ENCODE data around the gene CNRIP1.
"Not testable (repeated sequence)": the region's sequence is repeated elsewhere in the genome, so short reads cannot be mapped to it uniquely, and the experiment has no call there.

The CNRIP1 gene

GRCh38 chr2:68340226-68341061, 20.7 kb upstream of the CNRIP1 start:
- DNase-seq = no peak

- DNase-seq = no peak
These were observed 16.4 kb upstream of the CNRIP1 start for GRCh38 chr2:68336192-68336591.

- DNase-seq = no peak
These were observed 14.2 kb upstream of the CNRIP1 start for GRCh38 chr2:68333931-68334330.

DNA sequence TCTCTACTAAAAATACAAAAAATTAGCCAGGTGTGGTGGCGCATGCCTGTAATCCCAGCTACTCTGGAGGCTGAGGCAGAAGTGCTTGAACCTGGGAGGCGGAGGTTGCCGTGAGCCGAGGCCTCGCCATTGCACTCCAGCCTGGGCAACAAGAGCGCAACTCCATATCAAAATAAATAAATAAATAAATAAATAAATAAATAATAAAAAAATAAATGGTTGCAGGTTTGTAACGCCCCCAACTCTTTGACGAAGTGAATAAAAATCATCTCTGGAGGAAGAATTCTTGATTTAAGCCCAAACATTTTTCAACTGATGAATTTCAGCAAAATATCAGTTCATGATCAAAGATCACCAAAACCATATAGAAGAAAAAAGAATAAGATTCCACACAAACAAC, 13.3 kb upstream of the CNRIP1 start:
- DNase-seq = no peak

DNA sequence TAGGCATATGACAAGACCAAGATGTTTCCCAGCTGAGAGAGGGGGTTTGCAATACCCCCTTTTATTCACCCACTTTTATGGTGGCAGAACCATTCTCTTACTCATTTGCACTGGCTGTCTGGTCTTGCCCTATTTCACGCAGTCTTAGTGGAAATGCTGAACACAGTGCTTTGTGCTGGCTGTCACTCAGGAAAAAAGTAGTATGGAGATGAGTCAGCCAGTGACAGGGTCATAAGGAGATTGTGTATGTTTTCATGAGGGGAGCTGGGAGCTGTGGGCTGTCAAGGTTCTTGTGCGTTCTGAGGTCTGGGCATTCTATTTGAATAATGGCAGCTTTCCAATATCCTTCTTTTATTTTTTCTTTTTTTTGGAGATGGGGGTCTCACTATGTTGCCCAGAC, 10.9 kb upstream of the CNRIP1 start:
- no peak for DNase-seq

DNA sequence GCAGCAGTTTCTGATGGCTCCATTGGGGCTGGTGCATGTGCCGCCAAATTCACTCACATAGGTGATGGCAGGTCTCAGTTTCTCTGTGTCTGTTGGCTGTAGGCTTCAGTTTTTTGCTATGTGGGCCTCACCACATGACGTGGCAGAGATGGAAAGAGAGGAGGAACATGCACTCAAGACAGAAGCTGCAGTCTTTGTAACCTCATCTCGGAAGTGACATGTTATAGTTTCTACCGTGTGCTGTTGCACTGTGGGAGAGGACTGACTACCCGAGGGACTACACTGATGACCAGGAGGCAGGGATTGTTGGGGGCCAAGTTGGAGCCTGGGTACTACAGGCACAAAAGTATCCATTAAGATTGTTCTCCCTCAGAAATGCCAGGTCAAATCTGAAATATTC, 9.2 kb upstream of the CNRIP1 start:
- DNase-seq = no peak

GRCh38 chr2:68325056-68325455, 5.3 kb upstream of the CNRIP1 start:
- DNase-seq = no peak

DNA sequence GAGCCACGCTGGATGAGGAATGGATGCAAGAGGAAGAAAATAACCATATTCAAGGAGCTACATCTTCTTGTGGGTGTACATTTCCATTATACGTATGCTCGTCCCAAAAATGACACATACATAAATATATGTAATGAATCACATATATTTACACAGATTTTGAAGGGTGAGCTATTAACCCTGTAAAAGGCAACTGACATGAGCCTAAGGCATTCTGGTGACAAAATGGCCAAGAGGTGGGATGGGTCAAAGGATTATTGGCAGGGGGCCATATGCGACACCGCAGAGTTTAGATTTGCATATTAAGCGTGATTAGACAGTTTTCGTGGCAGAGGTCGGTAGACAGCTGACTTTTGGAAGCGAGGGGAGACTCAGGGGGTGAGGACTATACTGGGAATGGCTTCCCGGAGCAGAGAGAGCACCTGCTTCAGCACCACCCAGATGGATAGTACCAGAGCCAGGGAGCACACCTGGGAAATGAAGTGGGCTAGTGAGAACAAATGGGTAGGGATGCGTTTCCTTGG, 431 bp upstream of the CNRIP1 start:
- DNase-seq = no peak

DNA sequence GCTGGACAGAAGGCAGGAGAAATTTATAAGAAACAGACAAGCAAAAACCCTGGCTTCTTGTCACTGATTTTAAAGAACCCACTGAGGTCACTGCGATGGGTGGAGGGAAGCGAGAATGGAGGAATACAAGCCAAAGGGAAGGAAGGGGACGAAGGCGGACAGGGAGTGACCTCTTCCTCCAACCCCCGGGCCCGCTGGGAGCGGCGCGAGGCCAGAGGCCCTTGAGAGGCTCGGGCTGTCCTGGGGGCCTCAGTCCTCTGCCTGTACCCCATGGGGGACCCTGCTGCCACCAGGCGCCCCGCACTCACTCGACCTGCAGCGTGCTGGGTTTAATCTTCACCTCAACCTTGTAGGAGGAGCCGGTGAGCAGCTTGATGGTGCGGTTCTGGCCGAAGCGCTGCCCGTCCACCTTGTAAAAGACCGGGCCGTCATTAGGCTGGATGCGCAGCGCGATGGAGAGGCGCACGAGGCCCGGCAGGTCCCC, 793 bp downstream of the CNRIP1 start:
- no peak for DNase-seq

GRCh38 chr2:68317971-68318913, 1.5 kb downstream of the CNRIP1 start:
- DNase-seq = no peak

GRCh38 chr2:68316111-68316510, 3.6 kb downstream of the CNRIP1 start:
- DNase-seq = no peak

DNA sequence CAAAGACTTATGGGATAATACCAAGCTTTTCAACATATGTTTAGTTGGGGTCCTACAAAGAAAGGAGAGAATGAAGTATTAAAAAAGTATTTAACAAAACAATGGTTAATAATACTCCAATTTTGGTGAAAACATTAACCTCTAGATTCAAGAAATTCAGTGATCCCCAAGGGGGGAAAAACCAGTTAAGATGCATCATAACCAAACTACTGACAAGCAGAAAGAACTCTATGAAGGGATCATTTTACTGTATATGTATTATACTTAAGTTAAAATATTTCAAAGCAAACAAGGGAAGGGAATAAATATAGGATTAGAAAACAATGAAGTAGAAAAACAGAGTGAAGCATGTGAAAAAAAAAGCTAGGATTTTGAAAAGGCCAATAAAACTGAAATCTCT, 8.7 kb downstream of the CNRIP1 start:
- no peak for DNase-seq

- DNase-seq = no peak
These were observed 10.3 kb downstream of the CNRIP1 start for GRCh38 chr2:68309426-68309825.

GRCh38 chr2:68303902-68304272, 15.9 kb downstream of the CNRIP1 start:
- DNase-seq = not testable (repeated sequence)

DNA sequence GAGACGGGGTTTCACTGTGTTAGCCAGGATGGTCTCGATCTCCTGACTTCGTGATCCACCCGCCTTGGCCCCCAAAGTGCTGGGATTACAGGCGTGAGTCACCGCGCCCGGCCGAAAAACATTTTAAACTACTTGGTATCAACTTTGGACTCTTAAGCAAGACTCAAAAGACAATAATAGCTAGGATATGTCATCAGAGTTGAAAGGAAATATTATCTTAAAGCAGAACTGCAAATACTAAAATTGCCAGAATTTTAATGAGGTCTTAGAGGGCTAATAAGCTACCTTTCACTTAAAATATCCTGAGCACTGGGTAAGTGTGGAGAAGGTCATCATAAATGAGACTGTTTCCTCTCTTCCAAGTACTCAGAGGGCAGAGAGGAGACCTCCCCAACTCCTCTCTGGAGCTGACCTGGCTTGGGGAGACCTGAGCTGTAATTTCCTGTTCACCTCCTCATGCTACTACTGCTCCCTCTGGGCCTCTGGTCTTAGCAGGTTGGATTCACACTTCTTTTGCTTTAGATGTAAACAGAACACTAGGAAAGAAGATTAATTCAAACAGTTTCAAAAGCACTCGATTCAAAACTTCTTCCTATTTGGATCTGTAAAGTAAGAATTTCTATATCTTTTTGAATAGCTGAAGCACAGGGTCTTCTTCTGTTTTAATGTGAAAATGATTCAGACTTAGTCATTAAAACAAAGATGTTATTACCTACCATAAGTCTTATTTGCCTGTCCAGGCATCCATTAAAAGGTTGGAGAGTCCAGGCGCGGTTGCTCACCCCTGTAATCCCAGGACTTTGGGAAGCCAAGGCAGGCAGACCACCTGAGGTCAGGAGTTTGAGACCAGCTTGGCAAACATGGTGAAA, 16.5 kb downstream of the CNRIP1 start:
- DNase-seq = no peak

DNA sequence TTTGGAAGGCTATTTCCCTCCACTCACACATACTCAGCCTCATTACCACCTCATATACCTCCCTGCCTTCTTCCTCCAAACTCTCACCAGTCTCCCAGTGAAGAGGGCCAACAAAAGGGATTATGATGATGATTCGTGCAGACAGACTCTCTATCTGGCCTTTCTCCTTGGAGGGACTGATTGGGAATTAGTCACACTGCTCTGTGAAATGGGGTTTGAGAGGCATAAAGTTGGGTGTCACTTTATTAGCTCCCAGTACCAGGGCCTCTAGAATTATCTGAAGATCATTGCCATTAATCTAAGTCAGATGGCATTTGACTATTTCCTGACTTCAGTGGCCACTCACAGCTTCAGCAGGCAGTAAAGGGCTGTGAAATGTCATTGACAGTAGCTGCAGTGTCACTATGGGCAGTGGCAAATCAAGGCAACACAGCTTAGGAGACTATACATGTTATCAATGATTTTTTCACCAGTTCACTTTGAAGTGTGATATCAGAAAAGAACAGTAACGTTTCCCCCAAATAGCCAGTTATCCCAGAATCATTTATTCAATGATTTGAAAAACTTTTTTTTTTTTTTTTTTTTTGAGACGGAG, 17.4 kb downstream of the CNRIP1 start:
- no peak for DNase-seq

GRCh38 chr2:68295516-68295915, 24.2 kb downstream of the CNRIP1 start:
- DNase-seq = no peak

- DNase-seq = no peak
These were observed 24.8 kb downstream of the CNRIP1 start for GRCh38 chr2:68294913-68295312.

- no peak for DNase-seq
These were observed 25.6 kb downstream of the CNRIP1 start for GRCh38 chr2:68294187-68294586.

GRCh38 chr2:68293755-68294154, 26.0 kb downstream of the CNRIP1 start:
- no peak for DNase-seq

- no peak for DNase-seq
These were observed 26.7 kb downstream of the CNRIP1 start for GRCh38 chr2:68293024-68293423.

DNA sequence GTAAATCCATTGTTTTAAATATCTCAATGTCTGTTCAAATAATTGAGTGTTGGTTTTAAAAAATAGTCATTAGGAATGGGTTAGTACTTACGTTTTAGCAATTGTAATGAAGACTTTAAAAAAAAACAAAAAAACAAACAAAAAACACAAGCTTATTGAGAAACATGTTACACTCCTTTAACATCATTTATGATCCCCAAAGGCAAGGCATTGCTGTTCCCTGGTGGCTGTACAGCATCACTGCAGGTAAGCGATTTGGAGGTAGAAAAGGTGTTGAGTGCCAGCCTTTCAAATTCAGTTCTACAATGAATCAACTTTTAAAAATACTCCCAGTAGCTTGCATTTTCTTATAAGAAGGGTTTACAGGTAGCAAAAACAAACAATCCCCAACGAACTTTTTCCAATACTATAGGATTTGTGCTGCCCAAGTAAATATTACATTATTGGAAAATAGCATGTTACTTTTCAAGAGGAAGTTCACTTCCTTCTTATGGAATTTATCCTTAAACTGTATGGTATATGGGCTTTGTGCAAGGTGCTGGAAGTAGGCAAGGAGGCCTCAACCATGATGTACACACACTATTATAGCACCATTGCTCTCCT, 27.5 kb downstream of the CNRIP1 start:
- DNase-seq = no peak
